Activated CD4-positive, alpha-beta T cell treated with anti-CD3 and anti-CD28 coated beads for 4 hours (primary cell): Measurements from ENCODE around the gene GRXCR1.

ENCODE experiments used
- DNase-seq, 2 donors: peaks; one replicate each; pipeline ENCODE4 v3.0.0-alpha.2; 2020

Gene GRXCR1

GRCh38 chr4:42928582-42928981 is 36.1 kb downstream of the GRXCR1 start:
- DNase-seq, result no peak

GRCh38 chr4:42942216-42942615 is 49.7 kb downstream of the GRXCR1 start:
- DNase-seq, result no peak

DNA sequence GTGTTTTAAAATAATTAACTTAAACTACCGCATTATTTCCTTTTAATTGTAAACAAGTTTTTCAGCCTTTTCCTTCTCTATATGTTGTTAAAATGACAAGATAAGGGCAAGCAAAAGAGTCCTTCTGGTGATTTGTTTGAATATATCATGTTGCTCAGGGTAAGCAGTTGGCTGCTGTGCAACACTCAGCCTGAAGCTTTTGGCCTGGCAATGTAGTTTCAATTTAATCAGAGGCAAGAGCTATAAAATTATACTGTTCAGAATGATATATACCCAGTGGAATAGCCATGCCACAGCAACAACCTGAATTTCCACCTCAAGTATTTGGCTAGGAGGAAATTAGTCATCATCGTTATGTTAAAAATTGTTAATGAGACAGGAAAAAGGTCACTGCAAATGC is 53.4 kb downstream of the GRXCR1 start:
- no peak for DNase-seq

DNA sequence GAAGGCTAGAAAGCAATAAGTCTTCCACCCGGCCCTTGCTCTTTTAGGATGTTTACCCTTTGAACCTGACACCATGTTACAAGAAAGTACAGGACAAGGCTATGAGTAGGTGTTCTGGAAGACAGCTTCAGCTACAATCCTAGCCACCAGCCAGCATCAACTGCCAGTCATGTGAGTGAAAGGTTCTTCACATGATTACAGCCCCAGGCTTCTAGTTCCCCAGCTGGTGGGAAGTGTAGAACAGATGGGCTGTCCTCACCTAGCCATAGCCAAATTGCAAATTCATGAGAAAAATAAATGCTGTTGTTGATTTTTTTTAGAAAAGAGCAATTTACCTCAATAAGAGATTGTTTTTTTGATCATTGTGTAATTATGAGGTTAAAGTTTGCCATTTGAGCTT is 60.8 kb downstream of the GRXCR1 start:
- DNase-seq, result no peak

DNA sequence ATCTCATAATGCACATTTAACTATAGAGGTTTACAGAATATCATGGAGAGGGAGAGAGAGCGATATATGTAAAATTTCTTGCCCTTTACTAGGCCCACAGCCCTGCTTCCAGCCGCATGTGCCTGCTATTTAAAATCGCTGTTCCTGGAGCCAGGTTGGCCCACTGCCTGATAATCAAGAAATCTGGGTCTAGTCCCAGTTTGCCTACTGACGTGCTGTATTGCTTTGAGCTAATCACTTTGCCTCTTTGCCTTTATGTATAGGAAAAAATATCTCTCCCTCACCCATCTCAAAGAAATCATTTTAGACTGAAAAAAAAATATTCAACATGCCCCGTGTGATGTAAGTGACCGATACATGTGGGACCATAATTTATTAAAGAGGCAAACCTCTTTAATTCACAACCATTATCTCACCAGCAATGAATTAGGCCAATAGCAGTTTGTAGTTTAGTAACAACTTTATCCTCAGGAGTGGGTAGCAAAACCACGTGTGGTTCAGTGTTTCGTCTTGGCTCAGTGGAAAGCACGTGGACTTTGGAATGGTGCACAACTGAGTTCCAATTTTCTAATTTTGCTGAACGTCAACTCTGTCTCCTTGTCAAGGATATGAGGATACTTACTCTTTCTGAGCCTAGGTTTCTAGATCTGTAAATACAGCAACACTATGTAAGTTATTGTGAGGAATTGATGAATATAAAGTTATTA is 62.6 kb downstream of the GRXCR1 start:
- DNase-seq, result no peak

DNA sequence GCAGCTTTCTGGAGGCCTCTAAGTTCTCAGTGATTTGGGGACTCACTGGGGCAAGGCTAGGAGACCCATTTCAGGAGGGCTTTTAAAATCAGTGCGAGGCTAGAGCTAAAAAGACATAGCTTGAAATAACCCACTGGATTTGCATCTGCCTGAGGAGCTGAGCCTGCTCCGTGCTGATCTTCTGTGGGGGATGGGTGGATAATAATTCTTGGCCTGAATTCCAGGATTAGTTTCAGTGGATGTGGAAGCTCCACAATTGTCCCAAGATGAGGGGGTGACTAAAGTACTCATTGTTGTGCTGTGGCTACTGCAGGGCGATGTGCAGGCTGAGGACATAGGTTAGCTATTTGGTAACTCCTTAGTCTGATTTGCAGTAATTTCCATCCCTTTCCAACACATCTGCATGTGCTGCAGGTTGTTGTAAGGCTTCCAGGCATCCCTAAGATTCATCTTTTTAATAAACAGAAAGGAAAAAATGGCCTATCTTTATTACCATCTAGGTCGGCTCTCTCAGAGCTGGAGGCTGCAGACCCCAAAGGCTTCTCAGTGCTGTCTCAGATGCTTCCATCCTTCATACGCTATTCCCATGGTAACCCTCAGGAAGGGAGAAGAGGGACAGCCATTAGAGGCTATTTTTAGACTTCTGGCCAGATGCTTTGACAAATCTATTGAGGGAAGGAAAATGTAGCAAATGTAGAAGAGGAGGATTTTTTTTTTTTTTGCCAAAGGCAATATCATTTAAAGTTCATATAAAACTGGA is 63.4 kb downstream of the GRXCR1 start:
- no peak for DNase-seq

- no peak for DNase-seq
These were observed 72.8 kb downstream of the GRXCR1 start for GRCh38 chr4:42965326-42965725.

DNA sequence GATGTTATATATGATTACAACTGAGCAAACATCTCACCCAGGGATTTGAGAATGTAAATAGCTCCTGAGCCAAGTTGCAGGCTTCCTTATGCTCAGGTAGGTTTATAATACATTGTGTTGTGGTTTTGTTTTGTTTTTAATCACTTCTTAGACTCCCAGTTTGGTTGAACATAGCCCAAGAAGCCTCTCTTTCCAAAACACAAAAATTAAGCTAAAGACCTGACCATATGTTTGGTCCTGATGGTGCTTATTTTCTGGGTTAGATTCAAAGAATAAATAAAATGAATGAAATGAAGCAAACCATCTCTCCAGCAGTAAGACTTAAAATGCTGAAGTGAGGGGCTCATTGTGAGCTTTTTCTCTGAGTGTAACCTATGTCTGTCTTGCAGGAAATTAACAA is 93.5 kb downstream of the GRXCR1 start:
- no peak for DNase-seq

- no peak for DNase-seq
These were observed 102.9 kb downstream of the GRXCR1 start for GRCh38 chr4:42995343-42995944.

- no peak for DNase-seq
These were observed 116.3 kb downstream of the GRXCR1 start for GRCh38 chr4:43008793-43009192.

GRCh38 chr4:43014256-43014655 is 121.7 kb downstream of the GRXCR1 start:
- no peak for DNase-seq

- DNase-seq, result no peak
These were observed 149.1 kb downstream of the GRXCR1 start for GRCh38 chr4:43041632-43042031.

DNA sequence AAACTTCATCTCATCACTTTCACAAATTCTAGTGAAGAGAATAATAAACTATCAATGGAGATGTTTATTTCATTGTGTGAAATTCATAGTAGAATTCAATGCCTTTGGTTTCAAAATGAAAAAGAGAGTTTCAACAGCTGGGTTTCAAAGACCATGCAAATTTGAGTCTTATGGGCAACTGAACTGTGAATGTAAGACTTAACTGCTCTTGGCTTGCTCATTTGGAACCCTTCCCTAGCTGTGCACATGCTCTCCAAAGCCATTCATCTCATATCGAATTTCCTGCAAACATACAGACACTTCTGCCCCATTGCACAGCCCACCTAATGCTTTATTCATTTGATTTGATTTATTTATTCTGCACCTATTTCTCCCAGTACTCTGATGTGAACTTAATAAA is 154.5 kb downstream of the GRXCR1 start:
- DNase-seq, result no peak

GRCh38 chr4:43048570-43048969 is 156.1 kb downstream of the GRXCR1 start:
- no peak for DNase-seq

DNA sequence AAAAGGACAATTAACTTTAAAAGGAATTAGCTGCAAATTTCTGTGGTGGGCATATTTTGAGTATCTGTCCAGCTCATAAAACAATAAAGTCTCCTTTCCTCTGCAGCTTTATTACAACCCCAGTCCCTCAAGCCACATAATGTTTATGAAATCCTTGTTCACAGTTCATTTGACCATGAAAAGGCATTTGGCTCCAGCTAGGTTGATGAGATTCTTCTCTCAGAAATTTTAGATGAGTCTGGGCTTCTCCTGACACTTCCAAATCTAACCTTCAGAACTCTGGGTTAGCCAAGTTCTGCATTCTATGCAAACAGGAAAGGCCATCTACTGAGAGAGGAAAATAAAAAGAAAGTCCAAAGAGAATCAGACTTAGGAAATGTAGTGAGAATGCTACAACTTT is 156.8 kb downstream of the GRXCR1 start:
- no peak for DNase-seq

DNA sequence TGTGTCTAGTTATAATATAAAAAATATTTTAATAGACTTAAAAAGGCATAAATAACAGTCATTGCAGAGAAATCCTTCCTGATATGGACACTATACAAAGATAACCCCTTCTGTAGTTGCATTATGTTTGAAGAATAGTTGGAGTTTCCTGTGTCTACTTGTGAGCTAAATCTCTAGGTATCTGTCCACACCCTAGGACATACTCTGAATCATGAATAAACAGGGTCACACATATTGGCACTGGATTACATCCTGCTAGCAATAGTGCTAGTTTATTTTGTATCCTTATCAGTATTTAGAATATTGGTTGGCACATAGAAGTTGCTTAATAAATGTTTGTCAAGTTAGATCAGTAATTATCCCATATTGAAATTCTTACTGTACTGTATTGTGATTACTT is 173.9 kb downstream of the GRXCR1 start:
- no peak for DNase-seq

GRCh38 chr4:43071069-43071468 is 178.6 kb downstream of the GRXCR1 start:
- DNase-seq, result no peak
